ENCODE results near the gene OR8B12. TPM values are rescaled to one million over a fixed set of nuclear protein-coding genes. Genes with fewer than 3 reads are reported as not detected.
"Not testable (repeated sequence)": the region's sequence is repeated elsewhere in the genome, so short reads cannot be mapped to it uniquely, and the experiment has no call there.

The OR8B12 gene
- polyA plus RNA-seq, 4 donors, result not detected

DNA sequence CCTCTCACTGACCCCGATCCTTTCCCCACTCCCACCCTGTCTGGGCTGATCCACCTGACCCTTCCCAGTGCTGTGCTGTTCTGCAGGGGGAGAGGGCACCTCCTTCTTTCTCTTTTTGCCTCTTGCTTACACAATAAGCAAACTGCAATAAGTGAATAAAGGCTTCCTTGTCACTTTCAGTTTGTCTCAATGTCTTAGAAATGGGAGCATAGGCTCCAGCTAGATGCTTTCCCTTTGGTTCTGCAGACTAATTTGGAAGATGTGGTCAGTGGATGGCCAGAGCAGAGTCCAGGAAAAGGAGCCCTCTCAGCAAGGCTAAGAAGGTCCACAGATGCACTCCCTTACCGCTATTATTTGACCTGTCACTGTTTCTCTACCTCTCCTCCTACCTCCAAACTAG is 9.4 kb downstream of the OR8B12 start:
- DNase-seq (ENCODE audit: low read depth in 4 of 4, low spot score in 3 of 4), result no peak

DNA sequence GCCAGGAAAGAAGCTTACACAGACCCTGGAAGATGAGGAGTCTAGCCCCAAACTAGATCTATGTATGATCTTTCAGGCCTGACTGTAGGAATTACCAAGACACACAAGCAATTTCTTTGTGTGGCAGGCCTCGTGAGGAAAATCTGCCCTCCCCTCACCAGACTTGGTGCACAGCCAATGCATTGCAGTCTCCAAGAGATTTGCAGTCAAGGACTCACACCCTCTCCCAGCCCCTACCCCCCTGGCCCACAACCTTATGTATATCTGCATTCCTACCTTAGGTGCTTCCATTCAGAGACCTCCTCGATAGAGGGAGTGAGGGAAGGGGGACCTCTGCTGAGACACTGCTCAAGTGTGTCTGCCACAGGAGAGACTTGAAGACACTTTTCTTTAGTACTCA is 9.8 kb downstream of the OR8B12 start:
- no peak for DNase-seq (ENCODE audit: low read depth in 4 of 4, low spot score in 3 of 4)

DNA sequence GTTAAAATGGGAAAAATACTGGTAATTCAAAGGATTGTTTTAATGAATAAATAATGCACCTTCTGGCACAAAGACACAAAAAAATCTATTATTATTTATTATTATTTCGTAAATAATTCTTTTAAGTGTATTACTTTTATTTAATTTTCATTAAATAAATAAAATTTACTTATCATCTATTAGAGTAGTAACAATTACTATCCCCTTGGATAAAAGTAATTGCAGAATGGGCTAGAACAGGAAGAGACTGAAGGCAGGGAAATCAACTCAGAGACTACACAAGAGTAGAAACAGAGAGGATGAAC is 23.0 kb downstream of the OR8B12 start:
- no peak for DNase-seq (ENCODE audit: low read depth in 4 of 4, low spot score in 3 of 4)

DNA sequence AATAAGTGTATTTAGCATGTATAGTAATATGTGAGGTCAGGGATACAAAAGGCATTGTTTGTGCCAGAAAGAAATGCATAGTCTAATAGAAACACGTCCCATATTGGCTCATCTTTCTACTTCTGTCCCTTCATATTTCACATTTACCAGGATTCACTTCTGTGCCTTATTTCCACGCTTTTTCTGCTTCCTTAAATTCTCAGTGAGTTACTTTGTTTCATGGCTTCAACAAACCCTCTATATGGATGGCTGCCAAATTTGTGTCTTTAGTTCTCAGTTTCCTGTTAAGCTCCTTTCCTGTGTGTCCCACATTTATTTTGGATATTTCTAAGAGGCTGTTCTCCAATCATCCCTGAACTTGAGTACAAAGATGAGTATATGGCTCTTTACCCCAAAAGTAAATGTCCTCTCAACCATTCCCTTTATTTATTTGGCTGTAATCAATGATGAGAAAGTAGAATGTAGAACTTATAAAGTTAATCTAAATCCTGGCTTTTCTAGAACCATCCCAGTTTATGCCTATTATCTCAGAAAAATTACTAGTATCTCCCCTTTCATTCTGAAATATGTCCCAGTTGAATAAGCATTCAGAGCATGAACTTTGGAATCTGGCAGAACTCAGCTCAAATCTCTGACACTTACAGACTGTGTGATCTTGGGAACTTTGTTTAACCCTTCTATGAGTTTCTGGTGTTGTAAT is 23.5 kb downstream of the OR8B12 start:
- DNase-seq (ENCODE audit: low read depth in 4 of 4, low spot score in 3 of 4), result no peak

DNA sequence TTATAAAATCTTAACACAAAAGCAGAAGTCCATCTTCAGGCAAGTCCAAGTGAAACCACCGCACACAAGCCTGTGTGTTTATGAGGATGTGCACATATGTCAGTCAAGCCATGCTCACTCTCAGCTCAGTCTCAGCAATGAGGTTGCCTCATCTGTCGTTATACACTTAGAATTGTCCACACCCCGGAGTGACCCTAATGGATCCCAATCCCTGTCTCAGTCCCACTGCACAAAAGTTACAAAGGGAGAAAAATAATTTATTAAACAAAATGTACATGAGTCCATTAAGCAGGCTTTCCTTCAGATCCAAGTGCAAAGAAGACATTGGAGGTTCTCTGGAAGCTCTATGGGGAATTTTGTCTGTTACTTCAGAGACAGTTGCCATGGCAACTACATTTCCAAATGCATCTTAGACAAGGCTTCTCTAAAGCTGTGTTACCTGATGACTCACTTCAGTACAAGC is 24.4 kb downstream of the OR8B12 start:
- no peak for DNase-seq (ENCODE audit: low read depth in 4 of 4, low spot score in 3 of 4)

DNA sequence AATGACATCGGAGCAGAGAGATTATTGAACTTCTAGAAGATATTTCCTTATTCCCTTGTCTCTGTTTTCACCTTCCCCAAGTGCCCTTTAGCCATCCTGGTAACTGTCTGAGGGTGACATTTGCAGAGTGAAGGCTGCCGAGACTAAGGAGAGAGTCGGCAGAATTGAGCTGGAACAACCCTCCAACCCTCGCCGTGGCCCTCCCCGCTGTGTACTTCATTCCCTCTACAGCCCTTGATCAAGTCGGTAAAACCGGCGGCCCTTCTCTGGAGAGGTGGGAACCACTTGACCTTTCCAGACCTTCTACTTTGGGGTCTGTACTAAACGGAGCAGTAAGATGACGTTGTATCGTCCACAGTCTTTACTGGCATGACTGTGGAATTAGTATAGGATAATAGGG is 26.1 kb downstream of the OR8B12 start:
- no peak for DNase-seq (ENCODE audit: low read depth in 4 of 4, low spot score in 3 of 4)

DNA sequence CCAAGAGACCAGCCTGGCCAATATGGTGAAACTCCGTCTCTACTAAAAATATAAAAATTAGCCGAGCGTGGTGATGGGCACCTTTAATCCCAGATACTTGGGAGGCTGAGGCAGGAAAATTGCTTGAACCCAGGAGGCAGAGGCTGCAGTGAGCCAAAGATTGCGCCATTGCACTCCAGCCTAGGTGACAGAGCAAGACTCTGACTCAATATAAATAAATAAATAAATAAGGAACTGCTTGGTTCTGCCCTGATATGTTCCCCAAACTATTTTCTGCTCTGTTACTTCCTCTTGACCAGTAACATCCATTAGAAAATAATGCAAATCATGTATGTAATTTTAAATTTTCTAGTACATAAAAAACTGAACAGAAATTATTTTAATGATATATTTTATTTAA is 28.8 kb downstream of the OR8B12 start:
- not testable (repeated sequence) for DNase-seq (ENCODE audit: low read depth in 4 of 4, low spot score in 3 of 4)

DNA sequence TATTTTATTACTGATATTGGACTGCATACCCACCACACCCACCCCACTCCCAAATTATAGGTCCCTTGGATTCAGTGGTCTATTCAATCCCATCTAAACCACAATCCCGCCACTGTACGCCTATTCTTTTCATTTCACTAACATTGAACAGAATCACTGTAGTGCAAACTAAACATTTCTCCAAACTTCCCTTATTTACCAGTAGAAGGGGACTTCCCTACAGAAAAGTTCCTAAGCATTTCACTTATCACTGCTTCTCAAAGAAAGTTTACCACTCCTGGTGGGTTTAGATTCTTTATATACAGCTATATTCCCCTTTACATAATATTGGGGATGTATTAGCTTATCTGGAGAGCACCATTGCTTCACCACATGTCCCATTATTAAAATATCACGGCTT is 29.3 kb downstream of the OR8B12 start:
- no peak for DNase-seq (ENCODE audit: low read depth in 4 of 4, low spot score in 3 of 4)

DNA sequence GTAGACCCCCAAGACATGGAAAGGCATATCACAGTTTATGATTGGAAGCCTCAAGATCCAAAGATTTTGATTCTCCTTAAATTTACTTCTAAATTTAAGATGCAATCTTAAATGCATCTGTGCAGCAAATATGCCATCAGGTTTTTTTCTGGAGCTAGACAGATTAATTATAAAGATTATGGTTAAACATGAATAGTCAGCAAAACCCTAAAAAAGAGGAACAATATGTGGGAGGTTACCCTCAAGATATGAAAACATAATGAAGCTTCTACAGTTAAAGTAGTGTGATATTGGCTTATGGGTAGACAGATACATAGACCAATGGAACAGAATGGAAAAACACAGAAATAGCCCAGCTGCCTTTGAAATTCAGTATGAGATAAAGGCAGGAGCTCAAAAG is 31.7 kb downstream of the OR8B12 start:
- no peak for DNase-seq (ENCODE audit: low read depth in 4 of 4, low spot score in 3 of 4)

DNA sequence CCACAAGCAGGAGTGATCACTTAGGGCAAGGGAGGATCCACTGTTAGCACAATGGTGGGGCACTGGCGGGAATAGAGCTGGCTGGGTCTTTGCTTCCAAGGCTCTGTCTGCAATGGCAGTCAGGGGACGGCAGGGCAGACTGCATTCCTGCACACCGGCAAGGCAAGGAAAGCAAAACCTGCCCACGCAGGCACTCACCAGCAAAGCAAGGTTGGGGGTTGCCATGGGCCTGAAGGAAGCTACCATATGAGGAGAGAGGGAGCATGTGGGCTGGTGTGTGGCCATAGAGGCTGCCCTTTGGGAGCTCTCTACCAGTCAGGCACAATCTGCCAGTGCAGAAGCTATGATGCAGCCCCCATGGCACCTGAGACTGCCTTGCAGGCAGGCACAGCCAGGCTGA is 33.2 kb downstream of the OR8B12 start:
- DNase-seq (ENCODE audit: low read depth in 4 of 4, low spot score in 3 of 4), result no peak

DNA sequence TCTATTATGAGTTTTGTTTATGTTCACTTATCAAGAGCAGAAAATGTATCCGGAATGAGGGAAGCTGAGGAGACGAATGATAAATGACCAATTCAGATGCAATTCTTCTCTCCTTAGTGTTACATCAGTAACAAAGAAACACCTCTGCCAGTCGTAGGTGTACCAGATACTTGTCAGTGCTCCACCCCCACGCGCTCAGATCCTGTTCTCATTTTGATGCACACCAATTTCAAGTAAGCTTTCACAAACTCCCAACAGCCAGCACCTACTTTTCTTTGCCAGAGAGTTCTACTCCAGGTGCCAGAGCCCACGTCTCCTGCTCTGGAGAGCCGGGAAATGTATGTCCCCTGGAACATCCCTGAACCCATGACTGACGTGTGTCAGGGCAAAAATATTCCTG is 43.7 kb downstream of the OR8B12 start:
- DNase-seq (ENCODE audit: low read depth in 4 of 4, low spot score in 3 of 4), result no peak

DNA sequence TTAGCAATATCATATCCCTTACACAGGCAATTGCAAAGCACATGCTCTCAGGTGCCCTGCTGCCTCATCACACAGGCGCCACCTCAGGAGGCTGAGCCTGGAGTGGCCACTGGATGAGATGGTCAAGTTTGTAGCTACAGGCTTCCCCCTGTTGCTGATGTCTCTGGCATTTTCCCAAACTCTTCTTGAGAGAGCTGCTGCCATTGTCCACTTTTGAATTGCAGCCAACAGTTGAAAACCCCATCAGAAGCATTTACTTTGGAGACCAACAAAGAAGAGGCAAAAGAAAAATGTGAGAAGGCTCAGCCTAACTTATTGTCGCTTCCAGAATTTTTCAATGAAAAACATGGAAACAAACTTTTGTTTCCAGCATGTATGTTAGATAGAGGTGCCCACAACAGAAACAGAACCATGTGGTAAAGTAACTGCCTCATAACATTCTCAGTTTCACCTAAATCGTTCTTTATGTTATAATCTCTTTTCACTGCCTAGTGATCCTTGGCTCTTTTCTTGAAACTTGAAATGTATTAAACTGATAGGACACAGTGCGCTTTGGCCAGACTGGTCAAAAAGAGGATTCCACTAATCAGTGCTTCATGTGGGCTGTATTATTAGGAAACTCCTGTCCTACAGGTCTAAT is 50.3 kb downstream of the OR8B12 start:
- DNase-seq (ENCODE audit: low read depth in 4 of 4, low spot score in 3 of 4), result no peak

Other genes with a start within 250 kb of the OR8B12 start
- gene OR8D1, start 229.7 kb downstream of the OR8B12 start, polyA plus RNA-seq (ENCODE audit: insufficient read length in 4 of 4), result not detected
- gene OR8D2, start 223.5 kb downstream of the OR8B12 start, polyA plus RNA-seq (ENCODE audit: insufficient read length in 4 of 4), result not detected
- not detected for gene OR8B2, start 159.2 kb downstream of the OR8B12 start, polyA plus RNA-seq (ENCODE audit: insufficient read length in 4 of 4)
- not detected for gene OR8B3, start 144.6 kb downstream of the OR8B12 start, polyA plus RNA-seq (ENCODE audit: insufficient read length in 4 of 4)
- gene OR8B4, start 118.8 kb downstream of the OR8B12 start, polyA plus RNA-seq (ENCODE audit: insufficient read length in 4 of 4), result not detected
- gene OR8B8, start 98.0 kb downstream of the OR8B12 start, polyA plus RNA-seq (ENCODE audit: insufficient read length in 4 of 4), result not detected
- gene OR8A1, start 26.3 kb upstream of the OR8B12 start, polyA plus RNA-seq (ENCODE audit: insufficient read length in 4 of 4), result not detected
- not detected for gene PANX3, start 67.8 kb upstream of the OR8B12 start, polyA plus RNA-seq (ENCODE audit: insufficient read length in 4 of 4)
- gene TBRG1, start 79.2 kb upstream of the OR8B12 start, polyA plus RNA-seq (ENCODE audit: insufficient read length in 4 of 4), result 10 to 100 TPM; 24.9 to 41.4 (median 28.7) TPM
- gene SIAE, start 130.1 kb upstream of the OR8B12 start, polyA plus RNA-seq (ENCODE audit: insufficient read length in 4 of 4), result 10 to 100 TPM in 3 of 4 donors, 1 to 10 TPM in 1; 6.0 to 32.9 (median 31.4) TPM
- 10 to 100 TPM in 3 of 4 donors, 1 to 10 TPM in 1; 5.0 to 24.4 (median 19.2) TPM for gene SPA17, start 130.2 kb upstream of the OR8B12 start, polyA plus RNA-seq (ENCODE audit: insufficient read length in 4 of 4)
- gene NRGN, start 196.3 kb upstream of the OR8B12 start, polyA plus RNA-seq (ENCODE audit: insufficient read length in 4 of 4), result 10 to 100 TPM in 3 of 4 donors, 1 to 10 TPM in 1; 5.6 to 29.4 (median 17.9) TPM
- 10 to 100 TPM in 2 of 4 donors, 1 to 10 TPM in 1, under 1 TPM in 1; 0.60 to 17.5 (median 9.6) TPM for gene VSIG2, start 208.6 kb upstream of the OR8B12 start, polyA plus RNA-seq (ENCODE audit: insufficient read length in 4 of 4)
- 10 to 100 TPM; 39.0 to 71.8 (median 67.0) TPM for gene ESAM, start 218.6 kb upstream of the OR8B12 start, polyA plus RNA-seq (ENCODE audit: insufficient read length in 4 of 4)